K562 (cell line): ENCODE data around the gene TPI1. TPM values are rescaled to one million over a fixed set of nuclear protein-coding genes. Genes with fewer than 3 reads are reported as not detected.
A peak's percentile ranks its signal among the peaks of the same experiment; 100 is the strongest.

Experiments
- CBFA2T2 ChIP-seq: fragments of 450-650 bp; conservative IDR thresholded peaks from 2 replicates; pipeline ENCODE4 v1.6.1; 2017; ENCODE audit warnings: mild to moderate bottlenecking
- CBFA2T3 ChIP-seq: fragments of 450-650 bp; IDR thresholded peaks from 2 replicates; pipeline ENCODE4 v1.6.1; 2017
- DMBX1 ChIP-seq: fragments of 250-450 bp; sonication (Bioruptor Pico); IDR thresholded peaks from 2 replicates; pipeline ENCODE4 v1.8.0; 2022; ENCODE audit warnings: inconsistent platforms, mild to moderate bottlenecking, moderate library complexity, borderline replicate concordance
- L3MBTL2 ChIP-seq: fragments of 450-650 bp; IDR thresholded peaks from 2 replicates; pipeline ENCODE4 v1.6.1; 2016; ENCODE audit warnings: mild to moderate bottlenecking, moderate library complexity
- MGA ChIP-seq: fragments of 450-650 bp; IDR thresholded peaks from 2 replicates; pipeline ENCODE4 v1.6.1; 2016; ENCODE audit warnings: mild to moderate bottlenecking, moderate library complexity
- NCOR1 ChIP-seq: fragments of 450-650 bp; IDR thresholded peaks from 2 replicates; pipeline ENCODE4 v1.6.1; 2016; ENCODE audit warnings: mild to moderate bottlenecking, moderate library complexity
- SMAD4 ChIP-seq: fragments of 250-450 bp; sonication (Bioruptor Pico); conservative IDR thresholded peaks from 2 replicates; pipeline ENCODE4 v1.8.0; 2021; ENCODE audit warnings: inconsistent platforms, mild to moderate bottlenecking, moderate library complexity
- polyA plus RNA-seq, 8 experiments: library from polyadenylated mRNA; depleted of rRNA in 4 of 8; stranded (reverse) in 5 of 8; unstranded in 3 of 8; fragments of >200 nt; fragmentation: Nextera tagmentation in 2 of 8; fragmentation: Illumina TruSeq in 1 of 8; extraction: Ambion mirVana in 2 of 8; extraction: Trizol in 1 of 8; gene quantifications; 2 replicates each; pipeline versions ENCODE4 v1.2.1 to v1.2.3, GENCODE V29; 2011 to 2014; ENCODE audit warnings: inconsistent platforms in 1 of 8, missing spikeins in 1 of 8
- total RNA-seq, 7 experiments: library from RNA; depleted of rRNA in 6 of 7; stranded (reverse); fragments of >200 nt in 6 of 7; fragmentation: Illumina TruSeq in 2 of 7; extraction: Trizol in 2 of 7; gene quantifications; 2 replicates each; pipeline versions ENCODE4 v1.2.1 to v1.2.3, GENCODE V29; 2011 to 2021; ENCODE audit warnings: low replicate concordance in 1 of 7

TPI1 gene
- total and polyA plus RNA-seq, 9 of the 15 experiments (the other 6 are each of a cell fraction or from before 2014, with no cell fraction given): 662 to 4,971 (median 892) TPM

GRCh38 chr12:6886206-6886999, 19.1 kb downstream of the TPI1 start (continued):
- TF ChIP-seq NCOR1 (0 out of 2 replicates have a peak, but pooled peaks have one; percentile 5), MGA (peak; percentile 31; the same call in 1 of the 2 replicates), L3MBTL2 (peak; percentile 36; the same call in 1 of the 2 replicates), DMBX1 (CRISPR knock-in tag) (peak; percentile 54; the same call in 1 of the 2 replicates), SMAD4 (CRISPR knock-in tag) (0 out of 2 replicates have a peak, but pooled peaks have one; percentile 20), CBFA2T3 (0 out of 2 replicates have a peak, but pooled peaks have one; percentile 38), CBFA2T2 (peak; percentile 32; the same call in 1 of the 2 replicates)
- TF ChIP-seq, all 486 proteins: peak for 13; not testable (repeated sequence) for 473
